Epithelial cell of proximal tubule (primary cell): ENCODE measurements around the gene AMOTL2. TPM values are rescaled to one million over a fixed set of nuclear protein-coding genes. Genes with fewer than 3 reads are reported as not detected.

Experiments
- DNase-seq: peaks from one replicate; pipeline ENCODE4 v3.0.0-alpha.2; 2011; ENCODE audit warnings: low read depth
- H3K4me3 ChIP-seq: 2 replicates; pipeline ENCODE4 v1.5.1; 2011; ENCODE audit warnings: low read depth, mild to moderate bottlenecking, low read length
- total RNA-seq: library from RNA; depleted of rRNA; stranded (reverse); fragments of >200 nt; gene quantifications from 2 replicates; pipeline ENCODE4 v1.2.3, GENCODE V29; 2015
- TF ChIP-seq, protein P1 (sequence below): conservative IDR thresholded peaks from 2 replicates; pipeline ENCODE4 v1.5.1; 2012; ENCODE audit warnings: low read depth, mild to moderate bottlenecking, low read length

The AMOTL2 gene
- total RNA-seq, 1 donor from 2014 or later = 98.7 TPM

DNA sequence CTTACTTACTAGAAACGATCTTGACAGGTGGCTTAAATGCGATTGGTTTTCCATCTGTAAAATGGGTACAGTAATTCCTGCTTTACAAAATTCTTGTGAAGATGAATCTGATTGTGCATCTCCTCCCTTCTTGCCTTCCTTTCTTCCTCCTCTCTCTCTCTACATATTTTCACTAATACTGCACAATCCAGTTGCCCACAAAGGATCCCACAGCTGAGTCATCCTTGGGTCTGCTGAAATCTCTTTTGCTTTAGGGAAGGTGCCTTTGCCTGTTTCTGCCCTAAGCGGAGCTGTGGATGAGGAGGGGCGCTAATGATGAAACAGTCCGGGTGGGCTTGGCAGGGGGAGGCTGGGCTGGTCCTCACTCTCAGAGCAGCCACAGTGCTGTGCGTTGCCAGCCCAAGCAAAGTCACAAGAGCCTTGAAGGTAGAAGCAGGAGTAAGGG is 46.1 kb downstream of the AMOTL2 start:
- TF ChIP-seq, protein P1, sequence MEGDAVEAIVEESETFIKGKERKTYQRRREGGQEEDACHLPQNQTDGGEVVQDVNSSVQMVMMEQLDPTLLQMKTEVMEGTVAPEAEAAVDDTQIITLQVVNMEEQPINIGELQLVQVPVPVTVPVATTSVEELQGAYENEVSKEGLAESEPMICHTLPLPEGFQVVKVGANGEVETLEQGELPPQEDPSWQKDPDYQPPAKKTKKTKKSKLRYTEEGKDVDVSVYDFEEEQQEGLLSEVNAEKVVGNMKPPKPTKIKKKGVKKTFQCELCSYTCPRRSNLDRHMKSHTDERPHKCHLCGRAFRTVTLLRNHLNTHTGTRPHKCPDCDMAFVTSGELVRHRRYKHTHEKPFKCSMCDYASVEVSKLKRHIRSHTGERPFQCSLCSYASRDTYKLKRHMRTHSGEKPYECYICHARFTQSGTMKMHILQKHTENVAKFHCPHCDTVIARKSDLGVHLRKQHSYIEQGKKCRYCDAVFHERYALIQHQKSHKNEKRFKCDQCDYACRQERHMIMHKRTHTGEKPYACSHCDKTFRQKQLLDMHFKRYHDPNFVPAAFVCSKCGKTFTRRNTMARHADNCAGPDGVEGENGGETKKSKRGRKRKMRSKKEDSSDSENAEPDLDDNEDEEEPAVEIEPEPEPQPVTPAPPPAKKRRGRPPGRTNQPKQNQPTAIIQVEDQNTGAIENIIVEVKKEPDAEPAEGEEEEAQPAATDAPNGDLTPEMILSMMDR = no peak
- no peak overlapping the region for H3K4me3 ChIP-seq
- DNase-seq = no peak

DNA sequence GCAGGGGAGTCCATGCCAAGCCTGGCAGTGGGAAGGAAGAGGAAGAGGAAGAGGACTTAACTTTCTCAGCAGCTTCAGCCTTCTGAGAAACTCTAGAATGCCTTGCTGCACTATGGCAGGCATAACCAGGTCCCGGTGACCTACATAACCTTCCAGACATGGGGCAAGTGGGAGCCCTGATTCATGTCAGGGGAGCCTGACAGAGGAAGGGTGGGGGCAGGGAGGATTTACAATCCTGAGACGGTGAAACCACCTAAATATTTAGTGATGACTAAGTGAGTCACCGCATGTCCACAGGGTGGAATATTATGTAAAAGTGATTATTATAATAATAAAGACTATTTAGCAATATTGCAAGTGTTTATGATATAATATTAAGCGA is 46.7 kb downstream of the AMOTL2 start:
- DNase-seq = no peak
- TF ChIP-seq, protein P1 = no peak
- no peak overlapping the region for H3K4me3 ChIP-seq

DNA sequence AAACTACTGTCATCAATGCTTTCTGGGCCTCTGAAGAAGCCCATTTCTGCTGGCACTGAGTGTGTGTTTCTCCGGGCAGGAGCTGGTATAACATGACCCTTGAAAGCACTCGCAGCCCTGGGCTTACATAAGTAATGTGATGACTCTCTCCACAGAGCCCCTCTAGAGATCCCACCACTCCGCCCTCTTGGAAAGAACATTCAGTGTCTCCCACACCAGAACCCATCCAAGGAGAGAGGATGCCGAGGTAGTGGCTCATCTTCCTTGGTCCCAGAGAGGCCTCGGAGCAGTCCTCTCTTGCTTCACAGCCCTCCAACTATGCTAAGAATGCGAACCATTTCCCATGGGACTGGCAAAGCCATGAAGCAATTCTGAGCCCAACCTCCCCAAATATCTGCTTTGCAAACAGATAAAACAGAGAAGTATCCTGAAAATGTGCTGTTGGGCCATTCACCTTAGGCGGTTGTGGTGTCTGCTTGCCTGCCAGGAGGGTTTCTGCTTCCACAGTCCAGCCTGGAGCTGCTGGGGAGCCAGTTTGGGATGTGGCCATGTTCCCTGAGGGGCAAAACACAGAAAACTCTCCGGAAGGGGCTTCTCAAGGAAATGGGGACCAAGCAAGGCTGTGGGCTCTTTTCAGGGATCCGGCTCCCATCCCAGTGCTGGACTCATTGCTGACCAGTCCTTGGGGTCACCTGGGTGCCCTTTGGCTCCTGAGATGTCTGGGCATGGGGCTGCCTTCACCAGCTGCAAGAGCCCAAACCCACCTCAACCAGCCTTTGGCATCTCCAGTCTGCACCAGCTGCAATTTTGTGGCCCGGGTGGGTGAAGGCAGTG is 47.3 kb downstream of the AMOTL2 start:
- H3K4me3 ChIP-seq = no peak overlapping the region
- TF ChIP-seq, protein P1 = no peak
- DNase-seq = peak; percentile 95

DNA sequence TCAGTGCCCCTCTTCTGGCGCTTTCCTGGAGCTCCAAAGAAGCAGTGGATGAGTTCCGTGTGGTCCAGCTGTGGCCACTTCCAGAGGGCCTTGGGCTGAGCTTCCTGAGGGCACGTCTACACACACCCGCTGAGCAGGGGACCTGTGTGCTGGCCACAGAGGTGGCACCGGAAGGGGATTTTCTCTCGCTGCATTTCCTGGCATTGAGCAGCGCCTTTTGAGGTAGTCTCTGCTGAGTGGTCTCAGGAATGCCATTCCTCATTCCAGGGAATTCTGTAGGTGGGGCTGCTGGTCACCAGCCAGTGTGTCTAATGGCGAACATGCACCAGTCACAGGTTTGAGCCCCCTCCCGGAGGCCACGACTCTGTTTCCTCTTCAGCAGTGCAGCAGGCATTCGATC is 48.1 kb downstream of the AMOTL2 start:
- no peak overlapping the region for H3K4me3 ChIP-seq
- TF ChIP-seq, protein P1 = no peak
- DNase-seq = no peak

DNA sequence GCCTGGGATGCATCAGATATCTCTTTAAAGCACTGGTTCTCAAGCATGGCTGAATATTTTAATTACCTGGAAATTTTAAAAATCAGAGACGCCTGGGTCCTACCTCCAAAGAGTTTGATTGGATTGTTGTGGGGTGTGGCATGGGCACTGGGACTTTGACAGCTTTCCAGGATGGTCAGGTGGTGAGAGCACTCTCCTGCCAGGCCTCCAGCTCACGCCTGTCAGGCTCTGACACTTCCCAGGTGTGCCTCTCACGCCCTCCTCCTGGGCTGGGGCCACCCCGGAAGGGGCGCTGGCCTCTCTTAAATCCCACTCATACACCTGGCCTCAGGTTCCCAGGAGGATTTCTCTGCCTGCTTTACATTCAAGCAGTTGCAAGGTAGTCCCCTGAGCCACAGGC is 48.5 kb downstream of the AMOTL2 start:
- H3K4me3 ChIP-seq = no peak overlapping the region
- TF ChIP-seq, protein P1 = no peak
- no peak for DNase-seq

DNA sequence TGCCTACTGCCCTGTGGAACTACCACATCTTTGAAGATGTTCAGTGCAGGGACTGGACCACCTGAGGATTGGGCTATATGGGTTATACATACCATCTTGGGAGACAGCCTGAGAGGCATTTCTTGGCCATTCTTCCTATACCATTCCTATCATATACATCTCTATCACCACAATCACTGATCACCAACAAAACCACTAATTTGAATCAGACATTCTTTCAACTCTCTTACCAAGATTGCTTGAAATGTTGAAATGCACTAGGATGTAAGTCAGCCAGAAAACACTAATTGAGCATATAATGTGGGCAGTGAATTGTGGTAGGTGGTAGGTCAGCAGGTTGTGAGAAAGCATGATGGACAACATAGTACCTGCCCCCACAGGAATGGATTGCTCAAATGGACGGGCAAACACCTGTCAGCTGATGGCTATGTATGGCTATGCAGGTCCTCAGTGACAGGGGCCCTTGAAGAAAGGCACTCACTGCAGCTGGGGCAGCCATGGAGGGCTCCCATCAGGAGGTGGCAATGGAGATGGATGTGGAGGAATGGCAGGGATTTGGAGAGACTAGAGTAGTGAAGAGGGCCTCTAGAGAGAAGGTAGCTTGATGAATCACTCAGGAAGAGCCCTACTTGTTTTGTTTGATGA is 49.1 kb downstream of the AMOTL2 start:
- DNase-seq = no peak
- no peak overlapping the region for H3K4me3 ChIP-seq
- TF ChIP-seq, protein P1 = no peak
